Prostate gland (tissue), 2 donors: ENCODE measurements around the gene IGFBP2. TPM values are rescaled to one million over a fixed set of nuclear protein-coding genes. Genes with fewer than 3 reads are reported as not detected.

ENCODE experiments used
- DNase-seq: peaks from one replicate; pipeline ENCODE4 v3.0.0-alpha.2; 2019; ENCODE audit warnings: low spot score
- H3K27ac ChIP-seq, 2 donors: fragments of 200-600 bp; sonication (generic); 2 replicates each; pipeline ENCODE4 v1.5.1; 2017 to 2019
- H3K27me3 ChIP-seq: fragments of 200-600 bp; sonication (generic); replicated peaks from 2 replicates; pipeline ENCODE4 v1.5.1; 2019; ENCODE audit not compliant: insufficient read depth
- H3K36me3 ChIP-seq, 2 donors: fragments of 200-600 bp; sonication (generic); 1 replicate in 1 of 2; 2 replicates in 1 of 2; pipeline versions ENCODE4 v1.5.1 to v1.8.1; 2017 to 2019
- H3K4me1 ChIP-seq: fragments of 200-600 bp; sonication (generic); replicated peaks from 2 replicates; pipeline ENCODE4 v1.5.1; 2019
- H3K4me3 ChIP-seq, 2 donors: fragments of 200-600 bp; sonication (generic); 2 replicates each; pipeline ENCODE4 v1.5.1; 2017 to 2019
- H3K9me3 ChIP-seq: fragments of 200-600 bp; sonication (generic); 2 replicates; pipeline ENCODE4 v1.5.1; 2017
- CTCF ChIP-seq, 4 experiments: fragments of 200-600 bp in 2 of 4; fragments of 450-650 bp in 2 of 4; sonication (generic) in 2 of 4; IDR thresholded peaks; 1 replicate in 3 of 4; 2 replicates in 1 of 4; pipeline ENCODE4 v1.5.1; 2016 to 2019; ENCODE audit warnings: antibody characterized with exemption in 4 of 4, mild to moderate bottlenecking in 2 of 4, moderate library complexity in 2 of 4
- POLR2A ChIP-seq: fragments of 450-650 bp; IDR thresholded peaks from one replicate; pipeline ENCODE4 v1.6.1; 2016; ENCODE audit warnings: antibody characterized with exemption, mild to moderate bottlenecking
- POLR2AphosphoS5 ChIP-seq: sonication (generic); formaldehyde crosslinking; IDR thresholded peaks from one replicate; pipeline ENCODE4 v1.6.1; 2017; ENCODE audit warnings: antibody characterized with exemption
- WGBS: methylation state at CpG from one replicate; pipeline ENCODE4 v1.1.5; 2018; 5-methylcytosine and 5-hydroxymethylcytosine counted together
- intact Hi-C: fragments of 100-400 bp; cut with DNase I; formaldehyde crosslinking; loops from one replicate; pipeline ENCODE4 v1.14.2; 2022
- total RNA-seq, 2 donors: library from RNA; depleted of rRNA; stranded (reverse); fragments of >200 nt; gene quantifications; one replicate each; pipeline ENCODE4 v1.1.0, GENCODE V29; 2016

IGFBP2 gene
- total RNA-seq, 2 donors from 2014 or later: 152 to 250 TPM

GRCh38 chr2:216696321-216696720 lies 63.1 kb downstream of the IGFBP2 start:
- 94% methylated on average over 1 of the region's 1 CpG for WGBS
- Histone ChIP-seq H3K27ac (no peak overlapping the region), H3K4me1 (peaks cover 6% of the 10 kb centered on the region), H3K9me3 (no peaks in the 10 kb centered on the region), H3K4me3 (no peak overlapping the region), H3K36me3 (no peaks in the 10 kb centered on the region), H3K27me3 (no peaks in the 10 kb centered on the region)
- TF ChIP-seq POLR2A (no peak), POLR2AphosphoS5 (no peak), CTCF (IDR thresholded peaks at IDR 0.05) (no peak)
- DNase-seq: no peak
- intact Hi-C loops: loop anchor here (2.0 to 5.0 kb wide), 4 partner anchors 716 to 1061 kb away; no protein-coding TSS in a partner anchor

GRCh38 chr2:216696751-216697560 lies 63.7 kb downstream of the IGFBP2 start:
- H3K36me3 ChIP-seq: no peaks in the 10 kb centered on the region
- DNase-seq: no peak
- intact Hi-C loops: loop anchor here (2.0 to 5.0 kb wide), 4 partner anchors 715 to 1060 kb away; no protein-coding TSS in a partner anchor
- H3K27ac ChIP-seq: no peak overlapping the region
- no peak overlapping the region for H3K4me3 ChIP-seq
- H3K27me3 ChIP-seq: no peaks in the 10 kb centered on the region
- H3K4me1 ChIP-seq: peaks cover 6% of the 10 kb centered on the region
- no peak for TF ChIP-seq POLR2AphosphoS5
- peak in 3 of 4 experiments; percentile 38 to 61 (median 56) for TF ChIP-seq CTCF (IDR thresholded peaks at IDR 0.05)
- no peak for TF ChIP-seq POLR2A
- no peaks in the 10 kb centered on the region for H3K9me3 ChIP-seq
- WGBS: 29% methylated on average over 7 of the region's 7 CpGs

- no peaks in the 10 kb centered on the region for H3K27me3 ChIP-seq
- no peak for TF ChIP-seq POLR2AphosphoS5
- no peak for TF ChIP-seq POLR2A
- TF ChIP-seq CTCF (IDR thresholded peaks at IDR 0.05): no peak
Measured at GRCh38 chr2:216698293-216698692, 65.1 kb downstream of the IGFBP2 start.

GRCh38 chr2:216698895-216699294 lies 65.7 kb downstream of the IGFBP2 start:
- no peak for TF ChIP-seq POLR2A
- TF ChIP-seq POLR2AphosphoS5: peak; percentile 38
- peak; percentile 33 to 72 (median 58) for TF ChIP-seq CTCF (IDR thresholded peaks at IDR 0.05)
- Histone ChIP-seq H3K4me3 (no peak overlapping the region), H3K27ac (peak overlapping the region in 1 of 2 donors; percentile 12), H3K36me3 (no peaks in the 10 kb centered on the region), H3K4me1 (peaks cover 6% of the 10 kb centered on the region), H3K27me3 (no peaks in the 10 kb centered on the region), H3K9me3 (no peaks in the 10 kb centered on the region)
- intact Hi-C loops: loop anchor here (2.0 to 5.0 kb wide), 5 partner anchors 468 to 1058 kb away; no protein-coding TSS in a partner anchor
- 17% methylated on average over 5 of the region's 5 CpGs for WGBS
- peak; percentile 36 for DNase-seq

More at GRCh38 chr2:216698293-216698692, 65.1 kb downstream of the IGFBP2 start:
- H3K27ac ChIP-seq: peak overlapping the region in 1 of 2 donors; percentile 12
- H3K4me3 ChIP-seq: no peak overlapping the region
- H3K9me3 ChIP-seq: no peaks in the 10 kb centered on the region
- peaks cover 6% of the 10 kb centered on the region for H3K4me1 ChIP-seq
- intact Hi-C loops: loop anchor here (2.0 to 5.0 kb wide), 5 partner anchors 469 to 1059 kb away; no protein-coding TSS in a partner anchor
- WGBS: 60% methylated on average over 6 of the region's 6 CpGs
- no peak for DNase-seq
- no peaks in the 10 kb centered on the region for H3K36me3 ChIP-seq
